ENCODE results near the gene N4BP2L2. TPM values are rescaled to one million over a fixed set of nuclear protein-coding genes. Genes with fewer than 3 reads are reported as not detected.

N4BP2L2 gene
- total RNA-seq, 1 experiment from 2014 or later: 61.4 TPM

- H3T11ph ChIP-seq (ENCODE audit: low read length): no peak overlapping the region
- H3K4me1 ChIP-seq (ENCODE audit: insufficient read depth, low read length): 0 out of 2 replicates have a peak, but pooled peaks cover 2% of the 10 kb centered on the region
- peak; percentile 65 for DNase-seq
- no peaks in the 10 kb centered on the region for H3K79me1 ChIP-seq (ENCODE audit: insufficient read depth, low read depth, low read length, poor library complexity, severe bottlenecking)
- H3K18ac ChIP-seq (ENCODE audit: insufficient read length, low read depth, low read length): no peak overlapping the region
- no peak overlapping the region for H3K4me3 Mint-ChIP-seq
- H3K4me2 ChIP-seq (ENCODE audit: insufficient read depth, insufficient read length, low read length): no peak overlapping the region
- no peak overlapping the region for H2BK5ac ChIP-seq (ENCODE audit: insufficient read length, low read length)
- H3K36me3 Mint-ChIP-seq (ENCODE audit: insufficient read depth in 1 of 3, low read depth in 3 of 3): peaks cover 16 to 25% (median 23%) of the 10 kb centered on the region in 3 experiments
- H3K9ac ChIP-seq (ENCODE audit: extremely low read depth, insufficient read length, low read length): no peak overlapping the region
- H3K9me3 ChIP-seq (ENCODE audit: control insufficient read depth, low read depth, low read length): no peaks in the 10 kb centered on the region
- peaks cover 23% of the 10 kb centered on the region in 2 experiments for H3K9me3 Mint-ChIP-seq
- no peak overlapping the region for H3K4ac ChIP-seq (ENCODE audit: low read depth, low read length)
- peaks cover 4% of the 10 kb centered on the region for H3K27me3 Mint-ChIP-seq (ENCODE audit: low read depth)
- H4K20me1 ChIP-seq (ENCODE audit: control insufficient read depth, insufficient read depth, insufficient read length): no peaks in the 10 kb centered on the region
- H4K8ac ChIP-seq (replicated peaks; ENCODE audit: insufficient read length, low read depth, low read length): no peak overlapping the region
- no peak overlapping the region for H2AFZ ChIP-seq (ENCODE audit: low read length)
- H3K56ac ChIP-seq (ENCODE audit: insufficient read length, low read depth, low read length): no peak overlapping the region
- H3K4me1 Mint-ChIP-seq: peaks cover 7% of the 10 kb centered on the region in 2 experiments
- no peak overlapping the region for H3K27ac Mint-ChIP-seq
- no peaks in the 10 kb centered on the region for H3K79me2 ChIP-seq (ENCODE audit: insufficient read depth, low read length)
- H3K14ac ChIP-seq (ENCODE audit: insufficient read depth, low read length): no peak overlapping the region
- H2BK120ac ChIP-seq (ENCODE audit: low read depth, low read length, poor library complexity, severe bottlenecking): no peak overlapping the region
- H3K27ac ChIP-seq (ENCODE audit: insufficient read length, low read depth, low read length): no peak overlapping the region
- no peak overlapping the region for H4K91ac ChIP-seq (ENCODE audit: insufficient read length, low read depth, low read length)
- H3K23ac ChIP-seq (ENCODE audit: insufficient read length, low read depth, low read length): no peak overlapping the region
- no peak overlapping the region for H2AK5ac ChIP-seq (ENCODE audit: insufficient read length, low read length)
- no peak overlapping the region for H2BK12ac ChIP-seq (ENCODE audit: insufficient read length, low read depth, low read length)
- no peak overlapping the region for H2BK15ac ChIP-seq (ENCODE audit: low read depth, low read length)
- peak; percentile 83 for TF ChIP-seq CTCF (conservative IDR thresholded peaks at IDR 0.05)
- H3K27me3 ChIP-seq (ENCODE audit: insufficient read depth, low read length): no peaks in the 10 kb centered on the region
- H4K5ac ChIP-seq (ENCODE audit: insufficient read length, low read depth, low read length): no peak overlapping the region
- no peak overlapping the region for H2BK20ac ChIP-seq (ENCODE audit: low read depth, low read length, poor library complexity, severe bottlenecking)
- peaks cover under 1% of the 10 kb centered on the region for H3K23me2 ChIP-seq (ENCODE audit: insufficient read length, low read depth, low read length, poor library complexity, severe bottlenecking)
These were observed 123.6 kb downstream of the N4BP2L2 start for GRCh38 chr13:32415019-32415418.
